Right atrium auricular region (tissue), 2 donors: Measurements from ENCODE around the gene MED17. TPM values are rescaled to one million over a fixed set of nuclear protein-coding genes. Genes with fewer than 3 reads are reported as not detected.

Experiments
- DNase-seq: peaks from one replicate; pipeline ENCODE4 v3.0.0-alpha.2; 2019; ENCODE audit warnings: low spot score
- H3K27ac ChIP-seq, 2 donors: fragments of 200-600 bp; sonication (generic); 1 replicate in 1 of 2; 2 replicates in 1 of 2; pipeline ENCODE4 v1.5.1; 2016 to 2019
- H3K27me3 ChIP-seq, 2 donors: fragments of 200-600 bp; sonication (generic); one replicate each; pipeline versions ENCODE4 v1.5.1 to v1.6.0; 2017 to 2019
- H3K36me3 ChIP-seq: fragments of 200-600 bp; sonication (generic); one replicate; pipeline ENCODE4 v1.5.1; 2016
- H3K4me1 ChIP-seq, 2 donors: fragments of 200-600 bp; sonication (generic); one replicate each; pipeline versions ENCODE4 v1.5.1 to v1.6.0; 2017 to 2019
- H3K4me3 ChIP-seq, 2 donors: fragments of 200-600 bp; sonication (generic); 1 replicate in 1 of 2; 2 replicates in 1 of 2; pipeline ENCODE4 v1.5.1; 2017 to 2019; ENCODE audit warnings: mild to moderate bottlenecking in 1 of 2, moderate library complexity in 1 of 2
- H3K9me3 ChIP-seq, 2 donors: fragments of 200-600 bp; sonication (generic); one replicate each; pipeline ENCODE4 v1.5.1; 2019
- CTCF ChIP-seq, 2 donors: fragments of 200-600 bp; sonication (generic); IDR thresholded peaks; one replicate each; pipeline ENCODE4 v1.5.1; 2019; ENCODE audit warnings: antibody characterized with exemption in 2 of 2
- total RNA-seq, 2 donors: library from RNA; depleted of rRNA; stranded (reverse); fragments of >200 nt; gene quantifications; one replicate each; pipeline ENCODE4 v1.1.0, GENCODE V29; 2016

MED17 gene
- 10 to 100 TPM; 15.9 to 16.4 TPM for total RNA-seq

- peaks cover 0 to 38% of the 10 kb centered on the region in 2 donors for H3K4me1 ChIP-seq
- H3K36me3 ChIP-seq: peaks cover 9% of the 10 kb centered on the region
- peak within 1 kb of the TSS; percentile 90 for H3K4me3 ChIP-seq
- peak within 1 kb of the TSS; percentile 94 to 97 for H3K27ac ChIP-seq
- peak in 1 of 2 donors; percentile 62 for TF ChIP-seq CTCF (IDR thresholded peaks at IDR 0.05)
- no peaks in the 10 kb centered on the region for H3K9me3 ChIP-seq
- peak; percentile 93 for DNase-seq
- no peaks in the 10 kb centered on the region for H3K27me3 ChIP-seq
Observed at GRCh38 chr11:93784145-93784934, at the start of gene MED17. MED17 (plus strand) TSS chr11:93784282; CDS start chr11:93784514, 232 bp downstream.

GRCh38 chr11:93734427-93735222 is 49.5 kb upstream of the MED17 start:
- H3K36me3 ChIP-seq: peaks cover 95% of the 10 kb centered on the region
- H3K4me1 ChIP-seq: peaks cover 0 to 28% of the 10 kb centered on the region in 2 donors
- no peak for TF ChIP-seq CTCF (IDR thresholded peaks at IDR 0.05)
- H3K9me3 ChIP-seq: no peaks in the 10 kb centered on the region
- H3K4me3 ChIP-seq: no peak overlapping the region
- no peaks in the 10 kb centered on the region for H3K27me3 ChIP-seq
- no peak overlapping the region for H3K27ac ChIP-seq
- no peak for DNase-seq

- DNase-seq: no peak
- H3K9me3 ChIP-seq: no peaks in the 10 kb centered on the region
- no peak overlapping the region for H3K4me3 ChIP-seq
- H3K36me3 ChIP-seq: peaks cover 85% of the 10 kb centered on the region
- TF ChIP-seq CTCF (IDR thresholded peaks at IDR 0.05): no peak
- no peaks in the 10 kb centered on the region for H3K27me3 ChIP-seq
- H3K4me1 ChIP-seq: peaks cover 0 to 35% of the 10 kb centered on the region in 2 donors
- H3K27ac ChIP-seq: no peak overlapping the region
Observed at GRCh38 chr11:93735627-93736026, 48.5 kb upstream of the MED17 start.

- no peak overlapping the region for H3K4me3 ChIP-seq
- DNase-seq: no peak
- H3K27ac ChIP-seq: no peak overlapping the region
- H3K27me3 ChIP-seq: no peaks in the 10 kb centered on the region
- peaks cover 80% of the 10 kb centered on the region for H3K36me3 ChIP-seq
- no peak for TF ChIP-seq CTCF (IDR thresholded peaks at IDR 0.05)
- no peaks in the 10 kb centered on the region for H3K9me3 ChIP-seq
- H3K4me1 ChIP-seq: peaks cover 0 to 35% of the 10 kb centered on the region in 2 donors
Observed at GRCh38 chr11:93736129-93736528, 48.0 kb upstream of the MED17 start.

GRCh38 chr11:93737904-93738612 is 46.0 kb upstream of the MED17 start:
- Histone ChIP-seq H3K36me3 (peaks cover 62% of the 10 kb centered on the region), H3K27ac (no peak overlapping the region), H3K4me3 (no peak overlapping the region), H3K9me3 (no peaks in the 10 kb centered on the region), H3K4me1 (peaks cover 0 to 44% of the 10 kb centered on the region in 2 donors), H3K27me3 (no peaks in the 10 kb centered on the region)
- no peak for DNase-seq
- TF ChIP-seq CTCF (IDR thresholded peaks at IDR 0.05): no peak
